ENCODE results near the gene APP.

- no peak for TF ChIP-seq CTCF (IDR thresholded peaks at IDR 0.05)
- TF ChIP-seq POLR2A (IDR thresholded peaks at IDR 0.05): no peak
These were observed 22.3 kb downstream of the APP start for GRCh38 chr21:26148071-26148839.
